Lower leg skin (tissue), 3 donors: ENCODE data around the gene ACTN4.

Source experiments
- POLR2A ChIP-seq, 2 donors: fragments of 450-650 bp; IDR thresholded peaks; one replicate each; pipeline ENCODE4 v1.6.1; 2016 to 2017; ENCODE audit warnings: antibody characterized with exemption in 2 of 2, mild to moderate bottlenecking in 1 of 2, moderate library complexity in 1 of 2
- TF ChIP-seq, protein P1 (sequence below), 3 donors: fragments of 450-650 bp; IDR thresholded peaks; one replicate each; pipeline ENCODE4 v1.5.1; 2016; ENCODE audit warnings: antibody characterized with exemption in 3 of 3, mild to moderate bottlenecking in 3 of 3, moderate library complexity in 2 of 3

DNA sequence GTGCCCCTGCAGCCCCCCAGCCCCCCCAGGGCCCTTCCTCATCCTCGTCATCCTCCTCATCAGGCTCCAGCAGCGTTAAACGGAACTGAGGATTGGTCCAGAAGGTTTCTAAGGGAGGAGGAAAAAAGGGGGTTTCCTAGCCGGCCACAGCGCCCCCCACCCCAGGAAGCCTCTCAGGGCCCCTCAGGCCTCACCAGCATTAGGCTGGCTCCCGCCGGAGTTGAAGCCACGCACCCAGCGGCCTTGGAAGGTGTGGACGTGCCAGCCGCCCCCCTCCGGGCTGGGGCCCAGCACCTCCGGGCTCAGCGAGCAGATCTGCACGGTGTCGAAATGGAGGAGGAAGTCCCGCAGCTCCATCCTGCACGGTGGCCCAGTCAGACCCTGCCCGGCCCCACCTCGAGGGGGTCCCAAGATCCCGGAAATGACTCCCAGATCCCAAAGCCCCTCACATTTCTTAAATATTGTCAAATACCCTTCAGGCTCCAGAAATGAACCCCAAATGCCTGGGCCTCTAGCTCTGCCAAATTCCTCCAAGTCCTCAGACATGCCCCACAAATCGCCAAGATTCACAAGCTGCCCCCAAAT is 89.9 kb downstream of the ACTN4 start:
- TF ChIP-seq, protein P1, sequence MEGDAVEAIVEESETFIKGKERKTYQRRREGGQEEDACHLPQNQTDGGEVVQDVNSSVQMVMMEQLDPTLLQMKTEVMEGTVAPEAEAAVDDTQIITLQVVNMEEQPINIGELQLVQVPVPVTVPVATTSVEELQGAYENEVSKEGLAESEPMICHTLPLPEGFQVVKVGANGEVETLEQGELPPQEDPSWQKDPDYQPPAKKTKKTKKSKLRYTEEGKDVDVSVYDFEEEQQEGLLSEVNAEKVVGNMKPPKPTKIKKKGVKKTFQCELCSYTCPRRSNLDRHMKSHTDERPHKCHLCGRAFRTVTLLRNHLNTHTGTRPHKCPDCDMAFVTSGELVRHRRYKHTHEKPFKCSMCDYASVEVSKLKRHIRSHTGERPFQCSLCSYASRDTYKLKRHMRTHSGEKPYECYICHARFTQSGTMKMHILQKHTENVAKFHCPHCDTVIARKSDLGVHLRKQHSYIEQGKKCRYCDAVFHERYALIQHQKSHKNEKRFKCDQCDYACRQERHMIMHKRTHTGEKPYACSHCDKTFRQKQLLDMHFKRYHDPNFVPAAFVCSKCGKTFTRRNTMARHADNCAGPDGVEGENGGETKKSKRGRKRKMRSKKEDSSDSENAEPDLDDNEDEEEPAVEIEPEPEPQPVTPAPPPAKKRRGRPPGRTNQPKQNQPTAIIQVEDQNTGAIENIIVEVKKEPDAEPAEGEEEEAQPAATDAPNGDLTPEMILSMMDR (IDR thresholded peaks at IDR 0.05) = no peak
- no peak for TF ChIP-seq POLR2A (IDR thresholded peaks at IDR 0.05)
